GM19035 (cell line): ENCODE results near the gene CYTH2.

Source experiments
- ATAC-seq: cut with Tn5 transposase; IDR thresholded peaks from one replicate; pipeline ENCODE4 v1.9.1; 2021; ENCODE audit not compliant: unreplicated experiment

Gene CYTH2

GRCh38 chr19:48492925-48493717, 24.0 kb downstream of the CYTH2 start:
- ATAC-seq = peak; percentile 65

DNA sequence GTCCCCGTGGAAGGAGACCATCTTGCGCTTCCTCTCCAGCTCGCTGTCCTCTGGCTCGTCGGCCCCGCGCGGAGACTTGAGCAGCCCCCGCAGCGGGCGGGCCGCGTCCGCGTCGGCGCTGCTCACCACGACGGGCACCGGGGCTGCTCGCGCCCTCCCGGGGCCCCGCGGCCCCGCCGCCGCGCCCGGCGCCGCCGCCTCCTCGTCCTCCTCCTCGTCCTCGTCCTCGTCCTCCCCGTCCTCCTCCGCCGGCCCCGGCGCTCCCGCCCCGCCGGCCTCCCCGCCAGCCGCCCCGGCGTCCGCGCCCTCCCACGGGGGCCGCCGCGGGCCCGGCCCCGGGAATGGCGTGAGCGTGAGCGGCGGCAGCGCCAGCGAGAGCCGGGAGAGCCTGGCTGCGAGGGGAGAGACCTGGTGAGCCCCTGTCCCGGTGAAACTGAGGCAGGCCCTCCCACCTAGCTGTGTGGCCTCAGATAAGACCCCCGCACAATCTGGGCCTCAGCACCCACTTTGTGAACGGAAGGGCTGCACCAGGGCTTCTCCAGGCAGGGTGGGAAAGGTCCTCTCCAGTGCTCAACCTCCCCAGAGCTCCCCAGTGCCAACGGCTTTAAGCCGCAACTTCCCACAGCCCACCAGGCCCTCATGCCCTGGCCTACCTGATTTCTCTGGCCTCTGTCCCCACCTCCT, 24.7 kb downstream of the CYTH2 start:
- ATAC-seq = no peak

- ATAC-seq = no peak
Observed at GRCh38 chr19:48495396-48495795, 26.2 kb downstream of the CYTH2 start.

DNA sequence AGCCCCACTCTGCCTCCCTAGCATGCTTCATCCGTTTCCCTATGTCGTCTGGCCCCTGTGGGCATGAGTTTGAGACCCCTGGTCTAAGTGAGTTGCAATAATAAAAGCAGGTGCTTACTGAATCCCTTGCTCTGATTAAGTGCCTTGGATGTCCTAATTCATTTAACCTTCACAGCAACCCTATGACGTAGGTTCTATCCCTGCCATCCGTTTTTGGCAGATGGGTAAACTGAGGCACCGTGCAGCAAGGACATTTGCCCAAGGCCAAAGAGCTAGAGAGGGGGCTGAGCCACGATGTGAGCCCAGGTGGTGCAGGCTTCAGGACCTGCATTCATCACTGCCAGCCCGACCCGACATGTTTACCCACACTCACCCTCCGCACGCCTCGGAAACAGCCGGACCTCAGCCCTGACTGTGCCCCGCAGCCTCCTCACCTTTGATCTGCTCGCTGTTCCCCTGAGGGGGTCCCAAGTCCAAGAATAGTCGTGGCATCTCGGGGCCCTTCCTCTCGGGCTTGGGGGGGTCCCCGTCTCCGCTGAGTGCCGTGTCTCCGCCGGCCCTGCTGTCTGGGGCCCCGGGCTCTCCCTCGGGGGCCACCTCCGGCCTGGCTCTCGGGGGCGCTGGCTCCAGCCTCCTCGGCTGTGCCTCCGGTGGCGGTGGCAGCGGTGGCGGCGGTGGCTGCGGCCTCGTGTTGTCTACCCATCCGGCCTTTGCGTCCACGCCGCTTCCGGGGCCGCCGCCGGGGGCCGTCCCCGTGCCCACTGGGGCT, 28.0 kb downstream of the CYTH2 start:
- ATAC-seq = no peak

DNA sequence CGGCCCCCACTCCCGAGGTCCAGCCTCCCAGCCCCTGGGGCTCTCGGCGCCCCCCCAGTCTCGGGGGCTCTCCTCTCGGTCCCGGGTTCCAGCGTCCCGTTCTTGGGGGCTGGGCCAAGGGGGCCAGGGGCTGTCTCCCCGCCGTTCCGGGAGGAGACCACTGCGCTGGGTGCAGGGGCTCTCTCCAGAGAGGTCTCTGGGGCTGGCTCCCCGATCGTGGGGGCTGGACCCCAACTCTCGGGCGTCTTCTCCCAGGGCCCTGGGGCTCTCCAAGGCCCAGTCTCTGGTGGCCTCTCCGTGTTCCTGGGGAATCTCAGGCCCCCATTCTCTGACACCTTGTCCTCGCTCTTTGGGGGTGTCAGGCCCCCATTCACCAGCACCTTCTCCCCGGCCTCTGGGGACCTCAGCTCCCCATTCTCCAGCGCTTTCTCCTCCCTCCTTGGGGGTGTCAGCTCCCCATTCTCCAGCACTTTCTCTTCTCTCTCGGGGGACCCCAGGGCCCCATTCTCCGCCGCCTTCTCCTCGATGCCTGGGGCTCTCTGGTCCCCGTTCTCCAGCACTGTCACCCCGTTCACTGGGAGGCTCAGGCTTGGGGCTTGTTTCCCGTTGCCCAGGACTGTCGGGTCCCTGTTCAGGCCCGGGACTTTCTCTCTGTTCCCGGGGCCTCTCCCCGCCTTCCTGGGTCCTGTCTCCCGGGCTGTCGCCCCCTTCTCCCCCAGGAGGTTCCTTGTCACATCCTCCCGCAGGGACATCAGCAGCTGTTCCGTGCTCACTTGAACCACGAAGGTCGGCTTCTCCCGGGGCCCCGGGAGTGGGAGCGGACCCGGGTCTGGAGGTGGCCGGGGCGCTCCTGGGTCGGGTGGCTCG, 28.8 kb downstream of the CYTH2 start:
- ATAC-seq = no peak

- ATAC-seq = no peak
Observed at GRCh38 chr19:48498595-48499311, 29.6 kb downstream of the CYTH2 start.

- no peak for ATAC-seq
Observed at GRCh38 chr19:48499316-48500090, 30.3 kb downstream of the CYTH2 start.

DNA sequence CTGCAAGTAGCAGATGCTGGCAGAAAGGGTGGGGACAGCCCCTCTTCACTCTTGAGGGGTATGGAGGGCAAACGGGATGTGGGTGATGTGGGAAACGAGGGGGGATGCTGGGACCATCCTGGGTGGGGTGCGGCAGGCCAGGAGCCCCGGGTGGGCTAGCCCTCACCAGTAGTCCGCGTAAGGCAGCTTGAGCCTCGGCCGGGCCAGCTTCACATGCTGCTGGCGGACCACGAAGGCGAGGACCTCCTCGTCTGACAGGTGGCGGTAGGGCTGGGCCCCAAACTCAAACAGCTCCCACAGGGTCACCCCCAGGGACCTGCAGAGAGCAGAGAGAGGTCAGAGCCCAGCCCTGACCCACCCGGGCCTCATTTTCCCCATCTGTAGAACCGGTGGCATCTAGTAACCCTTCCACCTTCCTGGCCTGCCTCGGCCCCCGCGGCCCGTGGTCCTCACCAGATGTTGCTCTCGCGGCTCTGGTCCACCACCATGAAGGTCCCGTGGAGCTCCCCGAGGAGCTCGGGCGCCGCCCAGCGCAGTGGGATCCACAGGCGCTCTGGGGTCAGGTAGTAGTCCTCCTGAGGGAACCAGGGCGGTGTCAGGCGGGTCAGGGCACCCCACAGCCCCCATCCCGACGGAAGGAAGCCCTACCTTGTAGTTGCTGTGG, 31.8 kb downstream of the CYTH2 start:
- ATAC-seq = no peak

DNA sequence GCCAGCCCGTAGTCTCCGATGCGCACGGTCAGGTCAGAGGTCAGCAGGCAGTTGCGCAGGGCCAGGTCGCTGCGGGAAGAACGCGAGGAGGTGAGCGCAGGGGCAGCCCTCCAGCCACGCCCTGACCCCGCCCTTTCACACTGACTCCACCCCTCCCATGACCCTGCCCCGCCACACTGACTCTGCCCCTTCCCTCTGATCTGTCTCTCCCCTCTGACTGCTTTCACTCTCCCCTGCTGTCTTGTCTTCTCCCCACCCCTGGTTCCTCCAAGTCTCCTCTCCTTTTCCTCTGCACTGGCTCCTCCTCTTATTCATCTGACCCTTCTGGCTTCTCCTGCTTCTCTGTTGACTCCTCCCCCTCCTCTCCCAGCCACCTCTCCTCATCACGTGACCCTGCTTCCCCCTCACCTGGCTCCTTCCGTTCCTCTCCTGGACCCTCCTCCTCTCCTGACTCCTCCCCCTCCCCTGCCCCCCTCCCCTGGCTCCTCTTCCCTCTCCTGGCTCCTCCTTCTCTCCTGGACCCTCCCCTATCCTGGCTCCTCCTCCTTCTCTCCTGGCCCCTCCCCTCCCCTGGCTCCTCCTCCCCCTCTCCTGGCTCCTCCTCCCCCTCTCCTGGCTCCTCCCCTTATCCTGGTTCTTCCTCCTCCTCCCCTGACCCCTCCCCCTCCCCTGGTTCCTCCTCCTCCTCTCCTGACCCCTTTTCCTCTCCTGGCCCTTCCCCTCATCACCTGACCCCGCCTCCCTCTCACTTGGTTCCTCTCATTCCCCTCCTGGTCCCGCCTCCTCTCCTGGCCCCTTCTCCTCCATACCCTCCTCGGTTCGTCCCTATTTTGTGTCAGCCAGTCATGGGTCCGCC, 32.6 kb downstream of the CYTH2 start:
- no peak for ATAC-seq

DNA sequence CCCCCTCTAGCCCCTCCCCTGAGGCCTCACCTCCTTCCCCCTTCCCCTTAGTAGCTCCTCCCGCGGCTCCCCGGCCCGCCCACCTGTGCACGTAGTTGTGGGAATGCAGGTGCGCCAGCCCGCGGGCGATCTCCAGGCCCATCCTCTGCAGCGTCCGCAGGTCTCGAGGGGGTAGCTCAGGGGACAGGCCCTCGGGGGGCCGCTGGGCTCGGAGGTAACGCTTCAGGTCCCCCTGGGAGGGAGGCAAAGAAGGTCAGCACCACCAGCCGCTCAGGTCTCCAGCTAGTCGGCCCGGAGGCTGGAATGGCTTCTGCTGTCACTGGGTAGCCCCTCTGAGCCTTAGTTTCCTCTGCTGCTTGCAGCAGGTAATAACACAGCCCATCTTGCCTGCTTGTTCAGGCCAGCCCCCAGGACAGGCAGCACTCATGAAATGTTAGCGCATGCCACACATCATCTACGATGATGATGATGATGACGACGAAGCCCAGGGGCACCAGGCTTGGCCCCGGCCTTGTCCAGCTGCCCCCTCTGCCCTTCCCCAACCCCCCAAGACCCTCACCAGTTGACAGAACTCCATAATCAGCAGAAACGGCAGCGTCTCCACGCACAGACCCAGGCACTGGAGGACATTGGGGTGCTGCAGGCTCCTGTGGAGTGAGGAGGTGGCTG, 33.3 kb downstream of the CYTH2 start:
- no peak for ATAC-seq

- ATAC-seq = no peak
Observed at GRCh38 chr19:48506138-48506733, 37.1 kb downstream of the CYTH2 start.

DNA sequence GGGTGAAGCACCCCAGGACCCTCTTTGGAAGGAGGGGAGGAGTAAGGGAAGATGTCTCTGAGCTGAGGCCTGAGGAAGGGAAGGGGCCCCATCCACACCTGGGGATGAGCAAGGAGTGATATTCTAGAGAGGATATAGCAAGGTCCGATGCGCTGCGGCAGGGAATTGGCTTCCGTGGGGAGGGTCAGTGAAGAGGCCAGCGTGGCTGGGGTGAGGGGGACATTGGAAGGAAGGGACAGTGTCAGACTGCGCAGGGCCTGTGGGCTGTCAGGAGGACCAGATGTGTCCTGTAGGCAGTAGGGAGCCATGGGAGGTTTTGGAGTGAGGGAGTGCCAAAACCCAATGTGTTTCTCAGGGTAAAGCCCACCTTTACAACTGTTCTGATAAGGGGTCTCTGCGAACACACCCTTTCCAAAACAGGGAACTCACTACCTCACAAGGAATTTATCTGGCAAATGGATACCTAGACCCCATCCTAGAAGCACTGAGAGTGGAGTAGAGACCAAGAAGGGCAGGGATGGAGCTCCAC, 38.8 kb downstream of the CYTH2 start:
- no peak for ATAC-seq

GRCh38 chr19:48508729-48509411, 39.7 kb downstream of the CYTH2 start:
- no peak for ATAC-seq

DNA sequence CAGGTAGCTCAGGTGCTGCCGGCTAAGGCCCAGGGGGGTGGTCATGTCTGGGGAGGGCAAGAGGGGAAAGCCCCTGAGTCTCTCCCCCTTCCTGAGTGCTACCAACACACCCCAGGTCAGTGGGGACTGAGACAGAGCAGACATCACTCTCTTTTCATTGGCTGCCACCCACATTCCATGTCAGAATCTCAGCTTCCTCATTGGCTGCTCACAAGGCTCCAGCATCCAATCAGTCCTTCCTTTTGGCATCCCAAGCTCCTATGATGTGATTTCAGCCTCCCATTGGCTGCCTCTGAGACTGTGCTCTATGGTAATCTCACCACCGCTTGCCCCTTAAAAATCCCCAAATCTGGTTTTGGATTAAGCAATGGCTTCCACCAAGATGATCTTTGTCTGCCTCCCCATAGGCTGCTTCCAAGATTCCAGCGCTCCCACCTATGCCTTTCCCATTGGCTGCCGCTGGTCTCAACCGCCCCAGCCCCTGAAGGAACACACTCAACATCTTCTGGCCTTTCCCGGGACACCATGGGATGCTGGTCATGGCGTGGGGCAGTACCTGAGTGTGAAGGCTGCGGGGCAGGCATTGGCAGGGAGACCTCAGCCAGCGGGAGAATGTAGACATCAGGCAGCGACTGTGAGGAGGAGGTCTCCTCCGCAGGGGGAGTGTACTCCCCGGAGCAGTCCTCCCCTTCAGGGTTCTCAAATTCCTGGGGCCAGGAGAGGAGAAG, 40.5 kb downstream of the CYTH2 start:
- no peak for ATAC-seq

GRCh38 chr19:48510421-48511268, 41.5 kb downstream of the CYTH2 start:
- no peak for ATAC-seq
